GM23248 (cell line): ENCODE measurements around the gene PTPRN2. TPM values are rescaled to one million over a fixed set of nuclear protein-coding genes. Genes with fewer than 3 reads are reported as not detected.

Source experiments
- DNase-seq: peaks from one replicate; pipeline ENCODE4 v3.0.0-alpha.2; 2015
- H2AFZ ChIP-seq: fragments of 200-600 bp; sonication (generic); 2 replicates; pipeline ENCODE4 v1.6.1; 2016; ENCODE audit warnings: antibody characterized with exemption
- H3F3A ChIP-seq: fragments of 200-600 bp; sonication (generic); 2 replicates; pipeline ENCODE4 v1.6.1; 2016; ENCODE audit warnings: mild to moderate bottlenecking, antibody characterized with exemption, mixed run types; ENCODE audit not compliant: insufficient read depth
- H3K27ac ChIP-seq: fragments of 200-600 bp; sonication (generic); 2 replicates; pipeline ENCODE4 v1.5.1; 2016; ENCODE audit warnings: mild to moderate bottlenecking
- H3K27me3 ChIP-seq: fragments of 200-600 bp; sonication (generic); replicated peaks from 2 replicates; pipeline ENCODE4 v1.6.1; 2016; ENCODE audit warnings: mild to moderate bottlenecking; ENCODE audit not compliant: insufficient read depth
- H3K36me3 ChIP-seq: fragments of 200-600 bp; sonication (generic); 2 replicates; pipeline ENCODE4 v1.6.1; 2016; ENCODE audit warnings: low read depth, mild to moderate bottlenecking
- H3K4me1 ChIP-seq: fragments of 200-600 bp; sonication (generic); 2 replicates; pipeline ENCODE4 v1.6.1; 2016; ENCODE audit warnings: mild to moderate bottlenecking; ENCODE audit not compliant: insufficient read depth
- H3K4me2 ChIP-seq: fragments of 200-600 bp; sonication (generic); one replicate; pipeline ENCODE4 v1.6.1; 2016; ENCODE audit warnings: mild to moderate bottlenecking; ENCODE audit not compliant: unreplicated experiment
- H3K4me3 ChIP-seq: fragments of 200-600 bp; sonication (generic); 2 replicates; pipeline ENCODE4 v1.5.1; 2016; ENCODE audit warnings: mild to moderate bottlenecking
- H3K79me2 ChIP-seq: fragments of 200-600 bp; sonication (generic); 2 replicates; pipeline ENCODE4 v1.6.1; 2016; ENCODE audit warnings: mild to moderate bottlenecking; ENCODE audit not compliant: insufficient read depth
- H3K9ac ChIP-seq: fragments of 200-600 bp; sonication (generic); 2 replicates; pipeline ENCODE4 v1.6.1; 2016; ENCODE audit warnings: mild to moderate bottlenecking
- H3K9me2 ChIP-seq: fragments of 200-600 bp; sonication (generic); 2 replicates; pipeline ENCODE4 v1.6.1; 2016; ENCODE audit warnings: mixed run types, mild to moderate bottlenecking, moderate library complexity; ENCODE audit not compliant: insufficient read depth
- H3K9me3 ChIP-seq: fragments of 200-600 bp; sonication (generic); one replicate; pipeline ENCODE4 v1.6.1; 2017; ENCODE audit warnings: low read depth
- H4K20me1 ChIP-seq: fragments of 200-600 bp; sonication (generic); 2 replicates; pipeline ENCODE4 v1.6.0; 2016; ENCODE audit not compliant: insufficient read depth
- EZH2 ChIP-seq: fragments of 200-600 bp; sonication (generic); IDR thresholded peaks from 2 replicates; pipeline ENCODE4 v1.6.1; 2018; ENCODE audit warnings: antibody characterized with exemption, mild to moderate bottlenecking; ENCODE audit not compliant: insufficient read depth, poor library complexity, severe bottlenecking
- EZH2phosphoT487 ChIP-seq: fragments of 200-600 bp; sonication (generic); IDR thresholded peaks from 2 replicates; pipeline ENCODE4 v1.6.1; 2018; ENCODE audit warnings: antibody characterized with exemption, moderate library complexity, mild to moderate bottlenecking, low read depth; ENCODE audit not compliant: insufficient read depth
- WGBS, 2 experiments: methylation state at CpG; one replicate each; pipeline ENCODE4 v1.1.6; 2015 to 2017; ENCODE audit warnings: low lambda C conversion rate in 2 of 2, low coverage in 1 of 2; ENCODE audit errors: missing lambda C conversion rate in 2 of 2; 5-methylcytosine and 5-hydroxymethylcytosine counted together
- in situ Hi-C: fragments of 300-500 bp; cut with MboI; formaldehyde crosslinking; loops from 2 replicates; pipeline ENCODE4 v1.15.0; 2020
- polyA plus RNA-seq: library from polyadenylated mRNA; unstranded; fragments of >200 nt; fragmentation: Nextera tagmentation; extraction: Ambion mirVana; gene quantifications from 2 replicates; pipeline ENCODE4 v1.2.1, GENCODE V29; 2016
- total RNA-seq: library from RNA; depleted of rRNA; stranded (reverse); fragments of >200 nt; shearing (Covaris generic); gene quantifications from 2 replicates; pipeline ENCODE4 v1.2.3, GENCODE V29; 2014

Gene PTPRN2
- total and polyA plus RNA-seq, 2 experiments from 2014 or later: 0.13 TPM; not detected in 1

DNA sequence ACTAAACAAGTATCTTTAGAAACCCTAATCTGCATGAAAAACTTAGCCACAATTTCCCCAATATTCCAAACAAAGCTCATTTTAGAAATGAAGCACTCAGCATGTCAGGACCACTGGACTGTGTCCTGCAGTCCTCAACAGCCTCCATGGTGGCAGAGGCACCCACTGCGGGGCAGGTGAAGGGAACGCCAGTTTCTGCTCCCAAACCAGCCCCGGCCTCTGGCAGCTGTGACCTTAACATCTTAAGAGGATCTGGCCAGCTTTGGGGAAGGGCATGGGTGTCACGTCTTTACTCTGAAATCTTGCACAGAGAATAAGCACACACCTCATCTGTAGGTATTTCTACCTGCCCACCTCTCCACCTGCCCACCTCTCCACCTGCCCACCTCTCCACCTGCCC lies 988.1 kb downstream of the PTPRN2 start:
- no peaks in the 10 kb centered on the region for H3K36me3 ChIP-seq
- no peak overlapping the region for H3K4me3 ChIP-seq
- H3K27me3 ChIP-seq: no peaks in the 10 kb centered on the region
- no peaks in the 10 kb centered on the region for H3F3A ChIP-seq
- H3K4me2 ChIP-seq: no peak overlapping the region
- no peak overlapping the region for H3K9ac ChIP-seq
- no peaks in the 10 kb centered on the region for H3K9me2 ChIP-seq
- H3K79me2 ChIP-seq: no peaks in the 10 kb centered on the region
- WGBS, 2 experiments: 63 to 71% methylated on average over 4 of the region's 4 CpGs
- H3K4me1 ChIP-seq: no peaks in the 10 kb centered on the region
- H4K20me1 ChIP-seq: no peaks in the 10 kb centered on the region
- no peak for DNase-seq
- no peak overlapping the region for H2AFZ ChIP-seq
- H3K27ac ChIP-seq: no peak overlapping the region
- in situ Hi-C loops: no loop called here
- TF ChIP-seq EZH2 (no peak), EZH2phosphoT487 (no peak)
- H3K9me3 ChIP-seq: no peaks in the 10 kb centered on the region

DNA sequence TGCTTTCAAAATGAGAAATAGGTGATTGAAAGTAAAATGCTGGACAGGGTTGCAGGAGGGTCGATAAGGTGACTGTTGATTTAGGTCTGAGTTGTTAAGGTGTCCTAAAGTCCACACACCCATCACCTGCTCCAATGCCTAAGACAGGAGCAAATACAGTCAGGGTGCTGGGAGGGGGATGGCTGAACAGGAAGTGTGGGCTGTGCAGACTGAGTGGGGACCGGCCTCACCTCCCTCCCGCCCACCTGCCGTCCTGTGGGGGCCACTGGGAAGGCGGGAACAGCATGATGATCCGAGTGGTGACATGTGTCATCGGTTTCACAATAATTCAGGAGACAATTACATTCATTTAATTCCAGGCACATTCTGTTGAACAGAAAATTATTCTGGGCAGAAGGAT lies 990.1 kb downstream of the PTPRN2 start:
- no peak overlapping the region for H3K27ac ChIP-seq
- no peak overlapping the region for H2AFZ ChIP-seq
- H3K27me3 ChIP-seq: no peaks in the 10 kb centered on the region
- H3K4me3 ChIP-seq: no peak overlapping the region
- WGBS, 2 experiments: 6 to 9% methylated on average over 7 of the region's 7 CpGs
- no peaks in the 10 kb centered on the region for H3F3A ChIP-seq
- in situ Hi-C loops: no loop called here
- DNase-seq: no peak
- no peak overlapping the region for H3K9ac ChIP-seq
- H3K4me1 ChIP-seq: no peaks in the 10 kb centered on the region
- H4K20me1 ChIP-seq: no peaks in the 10 kb centered on the region
- no peaks in the 10 kb centered on the region for H3K36me3 ChIP-seq
- no peaks in the 10 kb centered on the region for H3K79me2 ChIP-seq
- no peak for TF ChIP-seq EZH2
- TF ChIP-seq EZH2phosphoT487: no peak
- H3K9me2 ChIP-seq: no peaks in the 10 kb centered on the region
- no peak overlapping the region for H3K4me2 ChIP-seq
- no peaks in the 10 kb centered on the region for H3K9me3 ChIP-seq

- H3F3A ChIP-seq: no peaks in the 10 kb centered on the region
- no peaks in the 10 kb centered on the region for H3K9me2 ChIP-seq
- no peak overlapping the region for H2AFZ ChIP-seq
- H3K9ac ChIP-seq: no peak overlapping the region
- in situ Hi-C loops: no loop called here
- H3K4me1 ChIP-seq: no peaks in the 10 kb centered on the region
- DNase-seq: no peak
- no peak for TF ChIP-seq EZH2
- TF ChIP-seq EZH2phosphoT487: no peak
- no peak overlapping the region for H3K4me2 ChIP-seq
- no peaks in the 10 kb centered on the region for H3K36me3 ChIP-seq
- H3K27ac ChIP-seq: no peak overlapping the region
- no peaks in the 10 kb centered on the region for H3K79me2 ChIP-seq
- 26 to 30% methylated on average over 15 of the region's 15 CpGs for WGBS, 2 experiments
- no peak overlapping the region for H3K4me3 ChIP-seq
- H3K27me3 ChIP-seq: no peaks in the 10 kb centered on the region
- no peaks in the 10 kb centered on the region for H3K9me3 ChIP-seq
- no peaks in the 10 kb centered on the region for H4K20me1 ChIP-seq
These were observed 990.7 kb downstream of the PTPRN2 start for GRCh38 chr7:157596881-157597280.

- in situ Hi-C loops: no loop called here
- H3K9me3 ChIP-seq: no peaks in the 10 kb centered on the region
- H3K36me3 ChIP-seq: no peaks in the 10 kb centered on the region
- H3K27ac ChIP-seq: no peak overlapping the region
- TF ChIP-seq EZH2phosphoT487 (no peak), EZH2 (no peak)
- H3K4me1 ChIP-seq: no peaks in the 10 kb centered on the region
- H3K9ac ChIP-seq: no peak overlapping the region
- no peaks in the 10 kb centered on the region for H3K27me3 ChIP-seq
- DNase-seq: no peak
- H3K9me2 ChIP-seq: no peaks in the 10 kb centered on the region
- H4K20me1 ChIP-seq: no peaks in the 10 kb centered on the region
- WGBS, 2 experiments: 37 to 39% methylated on average over 11 of the region's 11 CpGs
- H3K79me2 ChIP-seq: no peaks in the 10 kb centered on the region
- H2AFZ ChIP-seq: no peak overlapping the region
- no peak overlapping the region for H3K4me2 ChIP-seq
- no peak overlapping the region for H3K4me3 ChIP-seq
- no peaks in the 10 kb centered on the region for H3F3A ChIP-seq
These were observed 991.2 kb downstream of the PTPRN2 start for GRCh38 chr7:157596471-157596870.

- H3K4me1 ChIP-seq: no peaks in the 10 kb centered on the region
- no peaks in the 10 kb centered on the region for H3K79me2 ChIP-seq
- H3K36me3 ChIP-seq: no peaks in the 10 kb centered on the region
- H3K9ac ChIP-seq: no peak overlapping the region
- no peaks in the 10 kb centered on the region for H3K27me3 ChIP-seq
- in situ Hi-C loops: no loop called here
- H3K9me2 ChIP-seq: no peaks in the 10 kb centered on the region
- H3K4me3 ChIP-seq: no peak overlapping the region
- H4K20me1 ChIP-seq: no peaks in the 10 kb centered on the region
- H3K9me3 ChIP-seq: no peaks in the 10 kb centered on the region
- no peak overlapping the region for H2AFZ ChIP-seq
- no peak overlapping the region for H3K27ac ChIP-seq
- TF ChIP-seq EZH2phosphoT487 (no peak), EZH2 (no peak)
- H3K4me2 ChIP-seq: no peak overlapping the region
- 35% methylated on average over 11 of the region's 11 CpGs for WGBS, 2 experiments
- H3F3A ChIP-seq: no peaks in the 10 kb centered on the region
- DNase-seq: no peak
These were observed 991.6 kb downstream of the PTPRN2 start for GRCh38 chr7:157596026-157596425.
